Brain microvascular endothelial cell (primary cell): Measurements from ENCODE around the gene LRCH4.

Experiments used
- DNase-seq: peaks from one replicate; pipeline ENCODE4 v3.0.0-alpha.2; 2020
- H3K27ac ChIP-seq: fragments of 250-450 bp; sonication (Bioruptor Pico); 2 replicates; pipeline ENCODE4 v1.5.1; 2020; ENCODE audit warnings: mild to moderate bottlenecking, moderate library complexity
- H3K27me3 ChIP-seq: fragments of 250-450 bp; sonication (Bioruptor Pico); replicated peaks from 2 replicates; pipeline ENCODE4 v1.5.1; 2020; ENCODE audit warnings: mild to moderate bottlenecking
- H3K36me3 ChIP-seq: fragments of 250-450 bp; sonication (Bioruptor Pico); replicated peaks from 2 replicates; pipeline ENCODE4 v1.5.1; 2020; ENCODE audit warnings: mild to moderate bottlenecking
- H3K4me3 ChIP-seq: 2 replicates; pipeline ENCODE4 v1.5.1; 2011; ENCODE audit warnings: low read depth, mild to moderate bottlenecking, control low read depth, low read length, moderate library complexity
- in situ Hi-C: cut with HindIII; loops from 2 replicates; pipeline ENCODE4 v1.10.0; 2017; ENCODE audit warnings: low sequenced_read_pairs, low pct_ligation_motif_present
- TF ChIP-seq, protein P1 (sequence below): IDR thresholded peaks from 2 replicates; pipeline ENCODE4 v1.5.1; 2011; ENCODE audit warnings: low read depth, mild to moderate bottlenecking, moderate library complexity, low read length, control low read depth, inconsistent platforms; ENCODE audit errors: missing control alignments

LRCH4 gene

DNA sequence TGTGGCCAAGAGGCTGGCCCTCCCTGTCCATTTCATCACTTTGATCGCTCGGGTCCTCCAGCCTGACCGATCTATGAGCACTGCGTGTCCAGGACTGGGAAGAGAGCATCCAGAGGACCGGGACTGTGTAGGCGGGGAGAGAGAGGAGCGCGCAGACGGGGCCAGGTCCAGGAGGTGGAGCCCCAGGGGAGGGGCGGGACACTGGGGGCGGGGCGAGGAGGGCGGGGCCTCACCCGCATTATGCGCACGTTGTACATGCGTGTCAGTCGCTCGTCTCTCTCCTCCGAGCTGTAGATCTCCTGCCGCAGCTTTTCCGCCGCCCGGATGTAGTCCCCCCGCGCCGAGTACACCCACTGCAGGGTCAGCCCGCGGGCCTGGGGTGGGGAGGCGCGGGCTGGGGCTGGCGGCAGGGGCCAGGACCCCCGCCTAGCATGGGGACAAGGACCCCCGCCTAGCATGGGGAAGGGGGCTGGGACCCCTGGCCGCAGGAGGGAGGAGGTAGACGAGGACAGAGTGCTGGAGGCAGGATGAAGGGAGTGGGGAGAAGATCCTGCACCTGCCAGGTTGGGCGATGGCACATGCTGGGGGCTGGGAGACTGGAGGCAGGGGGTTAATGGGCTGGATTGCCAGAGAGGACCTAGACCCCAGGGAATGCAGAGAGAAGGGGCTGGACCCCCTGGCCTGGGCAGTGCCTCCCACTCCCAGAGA is 40.8 kb upstream of the LRCH4 start:
- Histone ChIP-seq H3K27ac (no peak overlapping the region), H3K27me3 (no peaks in the 10 kb centered on the region), H3K36me3 (no peaks in the 10 kb centered on the region), H3K4me3 (peak overlapping the region; percentile 33)
- TF ChIP-seq, protein P1, sequence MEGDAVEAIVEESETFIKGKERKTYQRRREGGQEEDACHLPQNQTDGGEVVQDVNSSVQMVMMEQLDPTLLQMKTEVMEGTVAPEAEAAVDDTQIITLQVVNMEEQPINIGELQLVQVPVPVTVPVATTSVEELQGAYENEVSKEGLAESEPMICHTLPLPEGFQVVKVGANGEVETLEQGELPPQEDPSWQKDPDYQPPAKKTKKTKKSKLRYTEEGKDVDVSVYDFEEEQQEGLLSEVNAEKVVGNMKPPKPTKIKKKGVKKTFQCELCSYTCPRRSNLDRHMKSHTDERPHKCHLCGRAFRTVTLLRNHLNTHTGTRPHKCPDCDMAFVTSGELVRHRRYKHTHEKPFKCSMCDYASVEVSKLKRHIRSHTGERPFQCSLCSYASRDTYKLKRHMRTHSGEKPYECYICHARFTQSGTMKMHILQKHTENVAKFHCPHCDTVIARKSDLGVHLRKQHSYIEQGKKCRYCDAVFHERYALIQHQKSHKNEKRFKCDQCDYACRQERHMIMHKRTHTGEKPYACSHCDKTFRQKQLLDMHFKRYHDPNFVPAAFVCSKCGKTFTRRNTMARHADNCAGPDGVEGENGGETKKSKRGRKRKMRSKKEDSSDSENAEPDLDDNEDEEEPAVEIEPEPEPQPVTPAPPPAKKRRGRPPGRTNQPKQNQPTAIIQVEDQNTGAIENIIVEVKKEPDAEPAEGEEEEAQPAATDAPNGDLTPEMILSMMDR: no peak
- in situ Hi-C loops: no loop called here
- DNase-seq: peak; percentile 89

DNA sequence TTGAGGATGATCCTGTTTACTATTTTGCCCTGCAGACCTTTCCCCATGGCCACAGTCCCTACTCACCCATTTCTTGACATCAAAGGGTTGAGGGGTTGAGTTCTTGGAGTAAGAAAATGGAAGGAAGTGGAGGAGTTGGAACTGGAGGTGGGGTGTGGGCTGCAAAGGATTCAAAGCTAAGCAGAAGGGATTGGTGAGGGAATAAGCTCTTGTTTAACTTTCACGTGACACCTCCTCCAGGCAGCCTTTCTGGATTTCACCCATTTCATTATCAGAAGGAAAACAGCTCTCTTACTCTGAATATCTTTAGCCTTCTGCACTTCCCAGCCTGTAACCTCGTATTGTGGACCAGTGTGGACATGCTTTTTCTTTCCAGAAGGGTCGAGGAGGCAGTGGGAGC is 40.1 kb upstream of the LRCH4 start:
- Histone ChIP-seq H3K4me3 (peak overlapping the region; percentile 33), H3K36me3 (no peaks in the 10 kb centered on the region), H3K27ac (no peak overlapping the region), H3K27me3 (no peaks in the 10 kb centered on the region)
- in situ Hi-C loops: no loop called here
- TF ChIP-seq, protein P1: no peak
- no peak for DNase-seq

DNA sequence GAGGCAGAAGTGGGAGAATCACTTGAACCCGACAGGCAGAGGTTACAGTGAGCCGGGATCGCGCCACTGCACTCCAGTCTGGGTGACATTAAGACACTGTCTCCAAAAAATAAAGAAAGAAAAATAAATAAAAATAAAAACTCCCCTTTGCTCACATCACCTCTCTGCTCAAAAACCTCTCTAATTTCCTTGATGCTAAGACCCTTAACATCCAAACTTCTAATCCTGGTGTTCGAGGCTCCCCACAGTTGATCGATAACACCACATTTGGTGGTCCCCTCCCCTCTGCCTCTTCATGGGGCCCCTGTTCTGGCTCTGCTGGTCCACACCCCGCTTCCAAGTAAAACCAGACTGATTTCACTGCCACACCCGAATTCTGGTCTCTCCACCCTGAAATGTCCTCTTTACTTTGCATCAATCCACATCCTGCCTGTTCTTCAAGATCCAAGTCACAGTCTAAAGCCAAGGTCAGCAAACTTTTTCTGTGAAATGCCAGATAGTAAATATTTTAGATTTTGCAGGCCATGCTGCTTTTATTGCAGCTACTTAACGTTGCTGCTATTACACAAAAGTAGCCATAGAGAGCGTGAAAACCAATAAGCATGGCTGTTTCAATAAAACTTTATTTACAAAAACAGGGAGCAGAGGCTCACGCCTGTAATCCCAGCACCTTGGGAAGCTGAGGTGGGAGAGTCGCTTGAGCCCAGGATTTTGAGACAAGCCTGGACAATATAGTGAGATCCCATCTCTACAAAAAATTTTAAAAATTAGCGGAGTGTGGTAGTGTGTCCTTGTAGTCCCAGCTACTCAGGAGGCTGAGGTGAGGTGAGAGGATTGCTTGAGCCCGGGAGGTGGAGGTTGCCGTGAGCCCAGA is 38.3 kb upstream of the LRCH4 start:
- in situ Hi-C loops: no loop called here
- no peak for DNase-seq

DNA sequence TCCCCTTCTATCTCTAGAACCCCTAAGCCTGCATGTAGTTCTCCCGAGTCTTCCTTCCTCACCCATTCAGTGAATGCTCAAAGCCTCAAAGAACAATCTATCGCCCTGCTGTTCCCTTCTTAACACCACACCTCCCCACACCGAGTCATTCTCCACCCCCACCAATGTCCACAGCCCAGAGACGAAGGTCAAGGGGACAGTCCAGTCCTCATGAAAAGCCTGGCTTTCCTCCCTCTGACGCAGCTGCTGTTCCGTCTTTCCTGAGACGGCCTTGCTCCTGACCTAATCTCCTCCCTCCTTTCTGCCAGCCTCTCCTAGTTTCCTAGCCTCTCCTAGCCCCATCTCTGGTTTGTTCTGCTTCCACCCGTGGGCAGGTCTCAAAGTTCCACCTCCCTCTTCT is 35.6 kb upstream of the LRCH4 start:
- no peaks in the 10 kb centered on the region for H3K36me3 ChIP-seq
- no peaks in the 10 kb centered on the region for H3K27me3 ChIP-seq
- H3K27ac ChIP-seq: no peak overlapping the region
- H3K4me3 ChIP-seq: no peak overlapping the region
- in situ Hi-C loops: no loop called here
- TF ChIP-seq, protein P1: no peak
- DNase-seq: no peak

More for the DNA sequence above, 38.3 kb upstream of the LRCH4 start:
- H3K4me3 ChIP-seq: no peak overlapping the region
- H3K27me3 ChIP-seq: no peaks in the 10 kb centered on the region
- H3K36me3 ChIP-seq: no peaks in the 10 kb centered on the region
- H3K27ac ChIP-seq: no peak overlapping the region
- TF ChIP-seq, protein P1: no peak

DNA sequence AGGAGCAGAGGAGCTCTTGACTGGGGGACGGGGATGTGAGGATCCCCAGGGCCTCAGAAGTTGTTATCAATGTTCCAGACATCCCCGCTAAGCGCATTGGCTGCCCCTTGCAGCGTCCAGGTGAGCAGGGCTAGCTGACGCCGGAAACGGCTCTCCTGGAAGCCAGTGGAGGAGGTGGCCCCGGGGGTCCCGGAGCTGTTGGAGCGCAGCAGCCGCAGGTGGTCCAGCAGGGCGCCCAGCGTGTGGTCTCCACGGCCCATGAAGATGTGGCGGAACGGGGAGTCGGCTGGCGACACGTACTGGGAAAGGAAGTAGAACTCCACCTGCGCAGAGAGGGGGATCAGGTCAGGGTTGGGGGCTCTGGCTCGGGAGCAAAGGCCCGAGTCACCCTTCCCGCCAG is 34.9 kb upstream of the LRCH4 start:
- no peaks in the 10 kb centered on the region for H3K36me3 ChIP-seq
- H3K4me3 ChIP-seq: no peak overlapping the region
- no peaks in the 10 kb centered on the region for H3K27me3 ChIP-seq
- no peak for DNase-seq
- H3K27ac ChIP-seq: no peak overlapping the region
- in situ Hi-C loops: no loop called here
- TF ChIP-seq, protein P1: no peak
